Sigmoid colon (tissue), 7 donors: Measurements from ENCODE around the gene PRRX1. TPM values are rescaled to one million over a fixed set of nuclear protein-coding genes. Genes with fewer than 3 reads are reported as not detected.

ENCODE experiments used
- DNase-seq: peaks from one replicate; pipeline ENCODE4 v3.0.0-alpha.2; 2019
- H3K27ac ChIP-seq, 4 donors: fragments of 200-600 bp; sonication (generic); one replicate each; pipeline ENCODE4 v1.5.1; 2016 to 2019; ENCODE audit warnings: mild to moderate bottlenecking in 1 of 4
- H3K27me3 ChIP-seq, 3 donors: fragments of 200-600 bp; sonication (generic); one replicate each; pipeline ENCODE4 v1.5.1; 2019; ENCODE audit warnings: mild to moderate bottlenecking in 1 of 3
- H3K36me3 ChIP-seq, 4 donors: fragments of 200-600 bp; sonication (generic); one replicate each; pipeline ENCODE4 v1.5.1; 2016 to 2019
- H3K4me1 ChIP-seq, 4 donors: fragments of 200-600 bp; sonication (generic); one replicate each; pipeline ENCODE4 v1.5.1; 2017 to 2019
- H3K4me3 ChIP-seq, 4 donors: fragments of 200-600 bp; sonication (generic); one replicate each; pipeline ENCODE4 v1.5.1; 2017 to 2019; ENCODE audit warnings: mild to moderate bottlenecking in 2 of 4, moderate library complexity in 1 of 4
- H3K9me3 ChIP-seq, 4 donors: fragments of 200-600 bp in 3 of 4; sonication (generic) in 3 of 4; one replicate each; pipeline versions ENCODE4 v1.5.1 to v1.6.1; 2013 to 2019
- EP300 ChIP-seq, 4 donors: sonication (generic); formaldehyde crosslinking; IDR thresholded peaks; one replicate each; pipeline ENCODE4 v1.6.1; 2017; ENCODE audit warnings: antibody characterized with exemption in 4 of 4
- POLR2A ChIP-seq, 2 donors: fragments of 450-650 bp; IDR thresholded peaks; one replicate each; pipeline ENCODE4 v1.6.1; 2016; ENCODE audit warnings: antibody characterized with exemption in 2 of 2, mild to moderate bottlenecking in 2 of 2, moderate library complexity in 2 of 2
- POLR2AphosphoS5 ChIP-seq, 4 donors: sonication (generic); formaldehyde crosslinking; IDR thresholded peaks; one replicate each; pipeline ENCODE4 v1.6.1; 2017; ENCODE audit warnings: antibody characterized with exemption in 4 of 4
- whole genome bisulfite sequencing, 2 donors: extraction: QIAGEN DNeasy Blood & Tissue Kit; methylation state at CpG; one replicate each; pipeline ENCODE4 v1.1.7; 2013; 5-methylcytosine and 5-hydroxymethylcytosine counted together
- intact Hi-C: fragments of 100-400 bp; cut with DNase I; formaldehyde crosslinking; loops from one replicate; pipeline ENCODE4 v1.15.1; 2023
- polyA plus RNA-seq, 3 donors: library from polyadenylated mRNA; stranded (reverse); fragments of 200-250 nt; gene quantifications; one replicate each; pipeline ENCODE4 v1.2.3, GENCODE V29; 2013
- total RNA-seq, 4 donors: library from RNA; depleted of rRNA; stranded (reverse); fragments of >200 nt; gene quantifications; one replicate each; pipeline ENCODE4 v1.1.0, GENCODE V29; 2016
- TF ChIP-seq, protein P1 (sequence below), 4 experiments: fragments of 450-650 bp in 3 of 4; fragments of 200-600 bp in 1 of 4; IDR thresholded peaks; one replicate each; pipeline ENCODE4 v1.5.1; 2016 to 2019; ENCODE audit warnings: antibody characterized with exemption in 4 of 4, mild to moderate bottlenecking in 3 of 4, moderate library complexity in 2 of 4
- donor health status: healthy with polysubstance abuse.
- donor health status: Bipolar disorder and iron deficiency.
- donor health status: healthy.

PRRX1 gene
- total and polyA plus RNA-seq, 7 donors: 0.46 to 16.6 (median 7.9) TPM

DNA sequence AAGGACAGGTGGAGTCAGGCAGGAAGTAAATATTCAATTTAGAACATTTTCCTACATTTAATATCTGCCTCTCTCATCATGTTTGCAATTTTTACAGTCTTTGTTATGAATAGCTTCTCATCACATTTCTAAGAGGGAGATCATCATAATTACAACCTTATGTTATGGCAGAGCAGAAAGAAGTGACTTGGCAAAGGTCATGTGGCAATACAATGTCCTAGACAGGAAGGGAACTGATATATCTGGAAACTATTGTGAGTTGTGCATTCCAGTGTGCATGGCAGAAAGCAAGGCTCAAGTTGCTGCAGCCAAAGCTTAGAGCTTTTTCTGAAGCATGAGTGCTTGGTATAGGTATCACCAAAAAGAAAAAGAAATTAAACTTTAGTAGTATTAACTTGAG is 43.8 kb upstream of the PRRX1 start:
- Histone ChIP-seq H3K4me3 (no peak overlapping the region), H3K27ac (no peak overlapping the region), H3K9me3 (peaks cover 0 to 4% (median 0%) of the 10 kb centered on the region in 4 donors), H3K27me3 (no peaks in the 10 kb centered on the region), H3K4me1 (no peaks in the 10 kb centered on the region), H3K36me3 (no peaks in the 10 kb centered on the region)
- intact Hi-C loops: no loop called here
- no peak for DNase-seq
- no peak for TF ChIP-seq POLR2A (IDR thresholded peaks at IDR 0.05)
- no peak for TF ChIP-seq EP300 (IDR thresholded peaks at IDR 0.05)
- TF ChIP-seq, protein P1, sequence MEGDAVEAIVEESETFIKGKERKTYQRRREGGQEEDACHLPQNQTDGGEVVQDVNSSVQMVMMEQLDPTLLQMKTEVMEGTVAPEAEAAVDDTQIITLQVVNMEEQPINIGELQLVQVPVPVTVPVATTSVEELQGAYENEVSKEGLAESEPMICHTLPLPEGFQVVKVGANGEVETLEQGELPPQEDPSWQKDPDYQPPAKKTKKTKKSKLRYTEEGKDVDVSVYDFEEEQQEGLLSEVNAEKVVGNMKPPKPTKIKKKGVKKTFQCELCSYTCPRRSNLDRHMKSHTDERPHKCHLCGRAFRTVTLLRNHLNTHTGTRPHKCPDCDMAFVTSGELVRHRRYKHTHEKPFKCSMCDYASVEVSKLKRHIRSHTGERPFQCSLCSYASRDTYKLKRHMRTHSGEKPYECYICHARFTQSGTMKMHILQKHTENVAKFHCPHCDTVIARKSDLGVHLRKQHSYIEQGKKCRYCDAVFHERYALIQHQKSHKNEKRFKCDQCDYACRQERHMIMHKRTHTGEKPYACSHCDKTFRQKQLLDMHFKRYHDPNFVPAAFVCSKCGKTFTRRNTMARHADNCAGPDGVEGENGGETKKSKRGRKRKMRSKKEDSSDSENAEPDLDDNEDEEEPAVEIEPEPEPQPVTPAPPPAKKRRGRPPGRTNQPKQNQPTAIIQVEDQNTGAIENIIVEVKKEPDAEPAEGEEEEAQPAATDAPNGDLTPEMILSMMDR (IDR thresholded peaks at IDR 0.05): no peak
- TF ChIP-seq POLR2AphosphoS5 (IDR thresholded peaks at IDR 0.05): no peak

DNA sequence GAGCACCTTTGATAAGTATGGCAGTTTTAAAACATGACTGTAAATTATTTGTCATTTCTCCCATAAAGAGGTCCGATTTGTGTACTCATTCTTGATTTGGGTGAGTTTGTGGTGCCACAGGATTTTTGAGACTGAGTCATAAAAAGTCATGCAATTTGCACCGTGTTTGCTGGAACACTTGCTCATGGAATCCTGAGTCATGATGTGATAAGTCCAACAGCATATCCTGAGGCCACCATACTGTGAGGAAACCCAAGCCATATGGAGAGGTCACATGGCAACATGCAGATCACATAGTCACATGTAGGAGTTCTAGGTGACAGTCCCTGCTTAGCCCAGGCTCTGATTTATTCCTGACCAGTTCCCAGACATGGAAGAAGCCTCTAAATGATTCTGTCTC is 40.8 kb upstream of the PRRX1 start:
- no peak overlapping the region for H3K4me3 ChIP-seq
- no peak for DNase-seq
- 67 to 79% methylated on average over 2 of the region's 2 CpGs for WGBS, 2 donors
- intact Hi-C loops: no loop called here
- no peaks in the 10 kb centered on the region for H3K4me1 ChIP-seq
- no peak overlapping the region for H3K27ac ChIP-seq
- TF ChIP-seq, protein P1 (IDR thresholded peaks at IDR 0.05): no peak
- no peak for TF ChIP-seq POLR2A (IDR thresholded peaks at IDR 0.05)
- no peak for TF ChIP-seq POLR2AphosphoS5 (IDR thresholded peaks at IDR 0.05)
- TF ChIP-seq EP300 (IDR thresholded peaks at IDR 0.05): no peak
- H3K9me3 ChIP-seq: peaks cover 0 to 4% (median 0%) of the 10 kb centered on the region in 4 donors
- no peaks in the 10 kb centered on the region for H3K27me3 ChIP-seq
- no peaks in the 10 kb centered on the region for H3K36me3 ChIP-seq

GRCh38 chr1:170624146-170624545 is 39.8 kb upstream of the PRRX1 start:
- no peaks in the 10 kb centered on the region for H3K27me3 ChIP-seq
- H3K4me1 ChIP-seq: no peaks in the 10 kb centered on the region
- no peak for TF ChIP-seq POLR2AphosphoS5 (IDR thresholded peaks at IDR 0.05)
- TF ChIP-seq, protein P1 (IDR thresholded peaks at IDR 0.05): no peak
- no peak for TF ChIP-seq EP300 (IDR thresholded peaks at IDR 0.05)
- TF ChIP-seq POLR2A (IDR thresholded peaks at IDR 0.05): no peak
- no peak for DNase-seq
- intact Hi-C loops: no loop called here
- no peak overlapping the region for H3K4me3 ChIP-seq
- H3K27ac ChIP-seq: no peak overlapping the region
- peaks cover 0 to 4% (median 0%) of the 10 kb centered on the region in 4 donors for H3K9me3 ChIP-seq
- no peaks in the 10 kb centered on the region for H3K36me3 ChIP-seq
- 84 to 87% methylated on average over 2 of the region's 2 CpGs for WGBS, 2 donors

- H3K9me3 ChIP-seq: no peaks in the 10 kb centered on the region
- H3K27ac ChIP-seq: no peak overlapping the region
- H3K27me3 ChIP-seq: no peaks in the 10 kb centered on the region
- no peaks in the 10 kb centered on the region for H3K4me1 ChIP-seq
- intact Hi-C loops: no loop called here
- DNase-seq: no peak
- H3K4me3 ChIP-seq: no peak overlapping the region
- 88 to 89% methylated on average over 7 of the region's 7 CpGs for WGBS, 2 donors
- H3K36me3 ChIP-seq: no peaks in the 10 kb centered on the region
- TF ChIP-seq POLR2AphosphoS5 (IDR thresholded peaks at IDR 0.05) (no peak), EP300 (IDR thresholded peaks at IDR 0.05) (no peak), POLR2A (IDR thresholded peaks at IDR 0.05) (no peak)
- TF ChIP-seq, protein P1 (IDR thresholded peaks at IDR 0.05): no peak
These were observed 33.0 kb upstream of the PRRX1 start for GRCh38 chr1:170630977-170631376.

GRCh38 chr1:170634293-170634692 is 29.6 kb upstream of the PRRX1 start:
- Histone ChIP-seq H3K27ac (no peak overlapping the region), H3K36me3 (no peaks in the 10 kb centered on the region), H3K4me1 (no peaks in the 10 kb centered on the region), H3K9me3 (no peaks in the 10 kb centered on the region), H3K4me3 (no peak overlapping the region), H3K27me3 (no peaks in the 10 kb centered on the region)
- intact Hi-C loops: no loop called here
- no peak for TF ChIP-seq POLR2AphosphoS5 (IDR thresholded peaks at IDR 0.05)
- no peak for TF ChIP-seq POLR2A (IDR thresholded peaks at IDR 0.05)
- TF ChIP-seq, protein P1 (IDR thresholded peaks at IDR 0.05): no peak
- no peak for TF ChIP-seq EP300 (IDR thresholded peaks at IDR 0.05)
- no peak for DNase-seq
- 90 to 93% methylated on average over 1 of the region's 1 CpG for WGBS, 2 donors
